ENCODE results near the gene TATDN2.
A peak's percentile ranks its signal among the peaks of the same experiment; 100 is the strongest.

The TATDN2 gene

DNA sequence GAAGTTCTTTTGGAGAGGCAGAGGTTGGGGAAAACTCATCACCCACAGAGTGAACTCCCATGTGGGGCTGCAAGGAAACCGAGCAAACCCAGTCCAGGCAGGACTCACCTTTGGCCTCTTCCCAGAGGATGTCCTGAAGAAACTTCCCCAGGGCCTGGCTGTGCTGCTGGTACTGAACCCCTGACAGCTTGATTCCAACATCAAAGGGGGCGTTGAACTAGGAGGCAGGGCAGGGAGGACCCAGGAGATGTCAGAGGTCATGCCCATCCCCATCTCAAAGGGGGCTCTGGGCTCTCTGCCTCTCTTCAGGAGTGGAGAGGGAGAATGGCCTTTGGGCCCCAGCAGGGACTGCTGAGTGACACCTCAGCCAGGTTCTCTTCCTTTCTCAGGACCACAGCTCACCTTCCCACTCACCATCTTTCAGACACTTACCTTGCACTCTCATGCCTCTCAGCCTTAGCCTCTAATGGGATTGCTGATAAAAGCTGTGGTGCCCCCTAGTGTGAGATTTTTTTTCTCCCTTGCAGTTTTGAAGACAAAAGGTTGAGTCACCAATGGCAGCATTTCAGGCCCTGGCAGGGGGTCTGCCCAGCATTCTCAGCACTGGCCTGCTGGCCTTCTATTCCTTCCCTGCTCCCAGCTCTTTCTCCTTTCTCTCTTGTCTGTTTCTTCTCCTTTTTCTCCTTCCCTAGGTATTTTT is 38.5 kb downstream of the TATDN2 start:
- no peaks in the 10 kb centered on the region for H3K36me3 ChIP-seq (ENCODE audit: insufficient read depth, low read length)
- TF ChIP-seq EZH2 (IDR thresholded peaks at IDR 0.05) (no peak), FOXP2 (optimal IDR thresholded peaks at IDR 0.05; ENCODE audit: control extremely low read depth, extremely low read length, insufficient read depth) (no peak), POLR2AphosphoS5 (IDR thresholded peaks at IDR 0.05; ENCODE audit: borderline replicate concordance, low read depth, low read length) (no peak)
- DNase-seq (ENCODE audit: low read depth, low spot score), result peak; percentile 28
- H3K9ac ChIP-seq (ENCODE audit: insufficient read length), result no peak overlapping the region
- no peak overlapping the region for H3K4me3 ChIP-seq
- no peak overlapping the region for H3K27ac ChIP-seq
- H3K9me3 ChIP-seq (ENCODE audit: low read depth, low read length), result no peaks in the 10 kb centered on the region

DNA sequence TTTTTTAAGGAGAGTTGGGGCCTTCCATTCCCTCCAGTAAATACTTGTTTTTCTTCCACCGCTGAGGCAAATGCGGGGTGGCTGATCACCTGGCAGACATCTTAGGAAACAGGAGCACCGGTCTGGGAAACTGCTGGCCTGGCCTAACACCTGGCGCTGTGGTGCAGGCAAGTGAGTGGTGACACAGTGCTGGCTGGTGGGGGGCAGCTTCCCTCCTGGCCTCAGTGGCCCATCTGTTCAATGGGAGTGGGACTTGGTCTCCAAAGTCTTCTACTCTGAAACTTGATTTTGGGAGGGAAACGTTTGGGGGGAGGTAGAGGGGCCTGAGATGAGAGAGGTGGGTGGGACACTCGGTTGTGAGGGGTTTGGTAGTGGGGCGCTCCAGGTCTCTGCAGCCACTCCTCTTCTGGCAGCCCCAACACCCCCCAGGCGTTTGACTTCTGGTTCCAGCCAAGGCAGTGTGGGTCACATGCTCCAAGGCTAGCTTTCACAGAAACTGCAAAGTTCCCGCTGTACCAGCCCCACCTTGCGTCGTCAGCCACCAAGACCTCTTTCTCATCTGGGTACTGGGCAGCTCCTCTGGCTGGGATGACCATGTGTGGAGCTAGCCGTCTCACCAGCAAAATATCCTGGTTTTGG is 39.8 kb downstream of the TATDN2 start:
- Histone ChIP-seq H3K36me3 (ENCODE audit: insufficient read depth, low read length) (no peaks in the 10 kb centered on the region), H3K4me3 (no peak overlapping the region), H3K27ac (no peak overlapping the region), H3K9ac (ENCODE audit: insufficient read length) (no peak overlapping the region), H3K9me3 (ENCODE audit: low read depth, low read length) (no peaks in the 10 kb centered on the region)
- TF ChIP-seq POLR2AphosphoS5 (IDR thresholded peaks at IDR 0.05; ENCODE audit: borderline replicate concordance, low read depth, low read length), result no peak
- no peak for TF ChIP-seq EZH2 (IDR thresholded peaks at IDR 0.05)
- no peak for TF ChIP-seq FOXP2 (optimal IDR thresholded peaks at IDR 0.05; ENCODE audit: control extremely low read depth, extremely low read length, insufficient read depth)
- DNase-seq (ENCODE audit: low read depth, low spot score), result no peak

DNA sequence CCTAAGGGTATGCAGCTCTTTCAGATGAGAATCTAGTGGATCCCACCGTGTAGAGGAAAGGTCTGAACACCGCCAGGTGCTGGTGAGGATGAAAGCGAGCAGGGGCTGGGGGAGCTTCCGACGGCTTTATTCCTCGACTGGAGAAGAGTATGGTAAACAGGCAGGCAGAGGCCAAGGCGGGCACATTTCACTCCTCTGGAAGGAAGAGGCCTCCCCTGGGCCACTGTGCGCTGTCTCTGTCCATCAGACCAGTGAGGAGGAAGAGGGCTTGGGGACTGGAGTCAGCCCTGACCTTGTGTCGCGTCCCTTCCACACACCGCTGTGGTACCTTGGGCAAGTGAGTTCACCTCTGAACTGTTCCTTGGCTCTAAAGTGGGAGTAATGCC is 40.3 kb downstream of the TATDN2 start:
- DNase-seq (ENCODE audit: low read depth, low spot score), result no peak
- Histone ChIP-seq H3K27ac (no peak overlapping the region), H3K9me3 (ENCODE audit: low read depth, low read length) (no peaks in the 10 kb centered on the region)

DNA sequence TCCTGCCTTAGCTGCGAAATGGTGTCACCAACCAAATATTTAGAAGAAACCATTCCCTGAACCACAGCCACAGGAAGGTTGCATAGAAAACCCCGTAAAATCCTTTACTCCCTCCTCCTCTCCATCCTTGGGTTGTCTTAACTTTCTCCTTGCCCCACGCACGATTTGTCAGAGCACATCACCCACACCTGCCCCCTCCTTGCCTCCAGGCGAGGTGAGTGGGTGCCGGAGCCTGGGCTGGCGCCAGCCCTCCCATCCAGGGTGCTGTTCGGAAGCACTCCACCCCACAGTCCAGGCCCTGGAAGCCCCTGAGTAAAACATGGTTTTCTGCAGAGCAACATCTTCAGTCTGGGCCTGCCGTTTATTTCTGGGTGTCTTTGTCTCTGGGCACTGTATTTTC is 40.8 kb downstream of the TATDN2 start:
- H3K4me3 ChIP-seq, result no peak overlapping the region
- no peak overlapping the region for H3K27ac ChIP-seq
- no peaks in the 10 kb centered on the region for H3K9me3 ChIP-seq (ENCODE audit: low read depth, low read length)
- no peaks in the 10 kb centered on the region for H3K36me3 ChIP-seq (ENCODE audit: insufficient read depth, low read length)
- H3K9ac ChIP-seq (ENCODE audit: insufficient read length), result no peak overlapping the region
- TF ChIP-seq FOXP2 (optimal IDR thresholded peaks at IDR 0.05; ENCODE audit: control extremely low read depth, extremely low read length, insufficient read depth), result no peak
- no peak for DNase-seq (ENCODE audit: low read depth, low spot score)

More for the DNA sequence above, 40.3 kb downstream of the TATDN2 start:
- no peak overlapping the region for H3K9ac ChIP-seq (ENCODE audit: insufficient read length)
- TF ChIP-seq POLR2AphosphoS5 (IDR thresholded peaks at IDR 0.05; ENCODE audit: borderline replicate concordance, low read depth, low read length), result no peak
- no peak for TF ChIP-seq FOXP2 (optimal IDR thresholded peaks at IDR 0.05; ENCODE audit: control extremely low read depth, extremely low read length, insufficient read depth)
- no peak for TF ChIP-seq EZH2 (IDR thresholded peaks at IDR 0.05)
- H3K4me3 ChIP-seq, result no peak overlapping the region
- H3K36me3 ChIP-seq (ENCODE audit: insufficient read depth, low read length), result no peaks in the 10 kb centered on the region

GRCh38 chr3:10289787-10290355 is 41.6 kb downstream of the TATDN2 start:
- no peaks in the 10 kb centered on the region for H3K36me3 ChIP-seq (ENCODE audit: insufficient read depth, low read length)
- H3K9me3 ChIP-seq (ENCODE audit: low read depth, low read length), result no peaks in the 10 kb centered on the region
- H3K9ac ChIP-seq (ENCODE audit: insufficient read length), result no peak overlapping the region
- H3K27ac ChIP-seq, result no peak overlapping the region
- no peak overlapping the region for H3K4me3 ChIP-seq
- TF ChIP-seq FOXP2 (optimal IDR thresholded peaks at IDR 0.05; ENCODE audit: control extremely low read depth, extremely low read length, insufficient read depth), result no peak
- DNase-seq (ENCODE audit: low read depth, low spot score), result no peak

- DNase-seq (ENCODE audit: low read depth, low spot score), result no peak
- Histone ChIP-seq H3K36me3 (ENCODE audit: insufficient read depth, low read length) (no peaks in the 10 kb centered on the region), H3K9ac (ENCODE audit: insufficient read length) (no peak overlapping the region), H3K9me3 (ENCODE audit: low read depth, low read length) (no peaks in the 10 kb centered on the region), H3K27ac (no peak overlapping the region), H3K4me3 (no peak overlapping the region)
- no peak for TF ChIP-seq EZH2 (IDR thresholded peaks at IDR 0.05)
- TF ChIP-seq FOXP2 (optimal IDR thresholded peaks at IDR 0.05; ENCODE audit: control extremely low read depth, extremely low read length, insufficient read depth), result no peak
- TF ChIP-seq POLR2AphosphoS5 (IDR thresholded peaks at IDR 0.05; ENCODE audit: borderline replicate concordance, low read depth, low read length), result no peak
These were observed 42.4 kb downstream of the TATDN2 start for GRCh38 chr3:10290481-10291176.

DNA sequence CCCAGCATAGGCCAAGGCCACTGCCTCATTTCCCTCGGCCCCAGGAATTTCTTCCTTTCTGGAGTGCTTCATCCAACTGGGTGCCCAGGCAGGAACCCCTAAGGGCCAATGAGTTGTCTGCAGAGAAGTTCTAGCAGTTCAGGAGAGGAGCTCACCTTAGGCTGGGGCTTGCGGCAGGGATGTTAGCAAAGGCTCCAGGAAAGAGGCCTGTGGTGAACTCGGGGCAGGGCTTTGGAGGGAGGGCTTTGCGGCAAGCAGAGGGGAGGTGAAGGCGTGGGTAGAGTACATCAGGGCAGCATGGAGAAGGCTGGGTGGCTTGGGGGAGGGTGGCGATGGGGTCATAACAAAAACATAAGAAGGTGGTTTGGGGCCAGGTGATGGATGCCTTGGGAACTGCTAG is 43.4 kb downstream of the TATDN2 start:
- Histone ChIP-seq H3K9ac (ENCODE audit: insufficient read length) (no peak overlapping the region), H3K27ac (no peak overlapping the region), H3K9me3 (ENCODE audit: low read depth, low read length) (no peaks in the 10 kb centered on the region), H3K36me3 (ENCODE audit: insufficient read depth, low read length) (no peaks in the 10 kb centered on the region), H3K4me3 (no peak overlapping the region)
- TF ChIP-seq FOXP2 (optimal IDR thresholded peaks at IDR 0.05; ENCODE audit: control extremely low read depth, extremely low read length, insufficient read depth), result no peak
- no peak for TF ChIP-seq POLR2AphosphoS5 (IDR thresholded peaks at IDR 0.05; ENCODE audit: borderline replicate concordance, low read depth, low read length)
- TF ChIP-seq EZH2 (IDR thresholded peaks at IDR 0.05), result no peak
- DNase-seq (ENCODE audit: low read depth, low spot score), result no peak
